Neural progenitor cell (in vitro differentiated cells): ENCODE measurements around the gene LY86. TPM values are rescaled to one million over a fixed set of nuclear protein-coding genes. Genes with fewer than 3 reads are reported as not detected.

Source experiments
- DNase-seq: peaks from one replicate; pipeline ENCODE4 v3.0.0-alpha.2; 2016; ENCODE audit warnings: low spot score
- H2AFZ ChIP-seq: fragments of 200-600 bp; sonication (generic); replicated peaks from 2 replicates; pipeline ENCODE4 v1.6.1; 2016; ENCODE audit warnings: antibody characterized with exemption
- H3F3A ChIP-seq: fragments of 200-600 bp; sonication (generic); 2 replicates; pipeline ENCODE4 v1.6.1; 2016; ENCODE audit warnings: antibody characterized with exemption, low read depth
- H3K27ac ChIP-seq: fragments of 200-600 bp; sonication (generic); 2 replicates; pipeline ENCODE4 v1.5.1; 2016; ENCODE audit warnings: mild to moderate bottlenecking
- H3K27me3 ChIP-seq: fragments of 200-600 bp; sonication (generic); 2 replicates; pipeline ENCODE4 v1.6.1; 2016; ENCODE audit warnings: mild to moderate bottlenecking, moderate library complexity
- H3K36me3 ChIP-seq: fragments of 200-600 bp; sonication (generic); 2 replicates; pipeline ENCODE4 v1.5.1; 2016
- H3K4me1 ChIP-seq: fragments of 200-600 bp; sonication (generic); 2 replicates; pipeline ENCODE4 v1.6.1; 2016; ENCODE audit warnings: mixed run types
- H3K4me2 ChIP-seq: fragments of 200-600 bp; sonication (generic); 2 replicates; pipeline ENCODE4 v1.6.1; 2016
- H3K4me3 ChIP-seq: fragments of 200-600 bp; sonication (generic); 2 replicates; pipeline ENCODE4 v1.5.1; 2016
- H3K79me2 ChIP-seq: fragments of 200-600 bp; sonication (generic); 2 replicates; pipeline ENCODE4 v1.6.1; 2016; ENCODE audit warnings: low read depth
- H3K9ac ChIP-seq: fragments of 200-600 bp; sonication (generic); 2 replicates; pipeline ENCODE4 v1.6.1; 2016
- H3K9me3 ChIP-seq: fragments of 200-600 bp; sonication (generic); 2 replicates; pipeline ENCODE4 v1.5.1; 2016; ENCODE audit warnings: low read depth
- H4K20me1 ChIP-seq: fragments of 200-600 bp; sonication (generic); 2 replicates; pipeline ENCODE4 v1.6.1; 2016; ENCODE audit warnings: low read depth
- H3K27ac Mint-ChIP-seq: 3 replicates; pipeline ENCODE4 v1.8.0; 2021; ENCODE audit warnings: mixed read lengths
- H3K27me3 Mint-ChIP-seq: 2 replicates; pipeline ENCODE4 v1.8.0; 2022; ENCODE audit warnings: low read depth, mild to moderate bottlenecking, inconsistent platforms, moderate library complexity, mixed read lengths; ENCODE audit not compliant: insufficient read depth
- H3K36me3 Mint-ChIP-seq: 3 replicates; pipeline ENCODE4 v1.8.0; 2021; ENCODE audit warnings: mixed read lengths
- H3K4me1 Mint-ChIP-seq: 3 replicates; pipeline ENCODE4 v1.8.0; 2021; ENCODE audit warnings: mixed read lengths
- H3K4me3 Mint-ChIP-seq: 3 replicates; pipeline ENCODE4 v1.8.0; 2021; ENCODE audit warnings: mild to moderate bottlenecking, moderate library complexity, mixed read lengths
- H3K9me3 Mint-ChIP-seq: 3 replicates; pipeline ENCODE4 v1.8.0; 2020; ENCODE audit warnings: mixed read lengths
- CTCF ChIP-seq: fragments of 200-600 bp; sonication (generic); IDR thresholded peaks from 2 replicates; pipeline ENCODE4 v1.5.1; 2017; ENCODE audit warnings: antibody characterized with exemption, mild to moderate bottlenecking
- EZH2 ChIP-seq: fragments of 200-600 bp; sonication (generic); IDR thresholded peaks from 2 replicates; pipeline ENCODE4 v1.6.1; 2017; ENCODE audit warnings: antibody characterized with exemption, mild to moderate bottlenecking, moderate library complexity
- EZH2phosphoT487 ChIP-seq: fragments of 200-600 bp; sonication (generic); IDR thresholded peaks from 2 replicates; pipeline ENCODE4 v1.6.1; 2017; ENCODE audit warnings: antibody characterized with exemption
- total RNA-seq: library from RNA; depleted of rRNA; stranded (reverse); fragments of >200 nt; gene quantifications from 2 replicates; pipeline ENCODE4 v1.2.3, GENCODE V29; 2015; ENCODE audit warnings: low replicate concordance

LY86 gene
- total RNA-seq, 1 donor from 2014 or later: not detected

GRCh38 chr6:6678811-6679210, 90.3 kb downstream of the LY86 start:
- H3K36me3 Mint-ChIP-seq: no peaks in the 10 kb centered on the region
- H3K4me2 ChIP-seq: peak overlapping the region; percentile 24
- H3K4me3 Mint-ChIP-seq: peak overlapping the region; percentile 41
- peaks cover 33% of the 10 kb centered on the region for H3K4me1 ChIP-seq
- H3K9me3 ChIP-seq: no peaks in the 10 kb centered on the region
- peaks cover 2% of the 10 kb centered on the region for H3K9me3 Mint-ChIP-seq
- no peak overlapping the region for H3K27ac ChIP-seq
- H3F3A ChIP-seq: no peaks in the 10 kb centered on the region
- no peaks in the 10 kb centered on the region for H4K20me1 ChIP-seq
- no peak overlapping the region for H3K4me3 ChIP-seq
- no peak overlapping the region for H3K9ac ChIP-seq
- no peaks in the 10 kb centered on the region for H3K36me3 ChIP-seq
- peak overlapping the region; percentile 84 for H3K27ac Mint-ChIP-seq
- H3K27me3 Mint-ChIP-seq: peaks cover 13% of the 10 kb centered on the region
- H2AFZ ChIP-seq: no peak overlapping the region
- peaks cover 41% of the 10 kb centered on the region for H3K4me1 Mint-ChIP-seq
- H3K27me3 ChIP-seq: no peaks in the 10 kb centered on the region
- no peak for TF ChIP-seq CTCF
- no peak for TF ChIP-seq EZH2phosphoT487
- no peak for TF ChIP-seq EZH2
- DNase-seq: peak; percentile 59
- no peaks in the 10 kb centered on the region for H3K79me2 ChIP-seq

GRCh38 chr6:6679633-6680032, 91.1 kb downstream of the LY86 start:
- Histone ChIP-seq H3K27me3 (no peaks in the 10 kb centered on the region), H4K20me1 (no peaks in the 10 kb centered on the region), H3K4me3 (no peak overlapping the region), H3K36me3 (no peaks in the 10 kb centered on the region), H2AFZ (no peak overlapping the region), H3K79me2 (no peaks in the 10 kb centered on the region), H3K9ac (no peak overlapping the region), H3K4me1 (peaks cover 33% of the 10 kb centered on the region), H3K4me2 (no peak overlapping the region), H3F3A (no peaks in the 10 kb centered on the region), H3K27ac (no peak overlapping the region), H3K9me3 (no peaks in the 10 kb centered on the region)
- Mint-ChIP-seq H3K4me1 (peaks cover 43% of the 10 kb centered on the region), H3K4me3 (no peak overlapping the region), H3K27ac (no peak overlapping the region), H3K36me3 (no peaks in the 10 kb centered on the region), H3K9me3 (peaks cover 2% of the 10 kb centered on the region), H3K27me3 (peaks cover 13% of the 10 kb centered on the region)
- TF ChIP-seq EZH2phosphoT487 (no peak), EZH2 (no peak), CTCF (no peak)
- no peak for DNase-seq

GRCh38 chr6:6680526-6680925, 92.0 kb downstream of the LY86 start:
- no peak overlapping the region for H2AFZ ChIP-seq
- no peaks in the 10 kb centered on the region for H4K20me1 ChIP-seq
- H3K4me2 ChIP-seq: no peak overlapping the region
- H3K36me3 ChIP-seq: no peaks in the 10 kb centered on the region
- Mint-ChIP-seq H3K9me3 (peaks cover 5% of the 10 kb centered on the region), H3K27me3 (peaks cover 13% of the 10 kb centered on the region), H3K27ac (no peak overlapping the region), H3K4me3 (no peak overlapping the region), H3K4me1 (peaks cover 43% of the 10 kb centered on the region), H3K36me3 (no peaks in the 10 kb centered on the region)
- no peaks in the 10 kb centered on the region for H3K79me2 ChIP-seq
- peaks cover 33% of the 10 kb centered on the region for H3K4me1 ChIP-seq
- no peaks in the 10 kb centered on the region for H3K9me3 ChIP-seq
- no peak overlapping the region for H3K4me3 ChIP-seq
- H3F3A ChIP-seq: no peaks in the 10 kb centered on the region
- no peak for DNase-seq
- no peaks in the 10 kb centered on the region for H3K27me3 ChIP-seq
- H3K27ac ChIP-seq: no peak overlapping the region
- TF ChIP-seq EZH2phosphoT487 (no peak), CTCF (no peak), EZH2 (no peak)
- no peak overlapping the region for H3K9ac ChIP-seq
